NCI-H748 (cell line): ENCODE measurements around the gene DUSP8.
A peak's percentile ranks its signal among the peaks of the same experiment; 100 is the strongest.
"Not testable (repeated sequence)": the region's sequence is repeated elsewhere in the genome, so short reads cannot be mapped to it uniquely, and the experiment has no call there.

Experiments
- DNase-seq: peaks from one replicate; lab custom pipeline; 2025; ENCODE audit not compliant: unreplicated experiment; lab: John Stamatoyannopoulos, UW

DUSP8 gene

GRCh38 chr11:1589191-1589963, 17.3 kb upstream of the DUSP8 start:
- DNase-seq = not testable (repeated sequence)

GRCh38 chr11:1586699-1587098, 14.6 kb upstream of the DUSP8 start:
- no peak for DNase-seq

GRCh38 chr11:1584661-1585370, 12.7 kb upstream of the DUSP8 start, which contains the start of gene KRTAP5-1:
Gene KRTAP5-1 (minus strand): TSS chr11:1585283. CDS start chr11:1585249, 34 bp downstream.
- not testable (repeated sequence) for DNase-seq

- not testable (repeated sequence) for DNase-seq
These were observed 10.8 kb upstream of the DUSP8 start for GRCh38 chr11:1582909-1583308.

- no peak for DNase-seq
These were observed 9.9 kb upstream of the DUSP8 start for GRCh38 chr11:1581976-1582375.

GRCh38 chr11:1576825-1577224, 4.8 kb upstream of the DUSP8 start:
- no peak for DNase-seq

GRCh38 chr11:1575756-1576155, 3.7 kb upstream of the DUSP8 start:
- not testable (repeated sequence) for DNase-seq

- DNase-seq = no peak
These were observed 2.8 kb upstream of the DUSP8 start for GRCh38 chr11:1574933-1575242.

- peak; percentile 78 for DNase-seq
These were observed 2.3 kb upstream of the DUSP8 start for GRCh38 chr11:1574238-1574932.

- DNase-seq = peak; percentile 94
These were observed 1.8 kb upstream of the DUSP8 start for GRCh38 chr11:1573903-1574237.

GRCh38 chr11:1573077-1573902, 1.2 kb upstream of the DUSP8 start:
- peak; percentile 73 for DNase-seq

- DNase-seq = no peak
These were observed 293 bp downstream of the DUSP8 start for GRCh38 chr11:1571760-1572196.

- peak; percentile 67 for DNase-seq
These were observed 943 bp downstream of the DUSP8 start for GRCh38 chr11:1570896-1571759.

- DNase-seq = no peak
These were observed 1.6 kb downstream of the DUSP8 start for GRCh38 chr11:1570531-1570895.

- no peak for DNase-seq
These were observed 2.0 kb downstream of the DUSP8 start for GRCh38 chr11:1570001-1570453.

GRCh38 chr11:1569251-1569780, 2.8 kb downstream of the DUSP8 start:
- DNase-seq = no peak

GRCh38 chr11:1568441-1568911, 3.6 kb downstream of the DUSP8 start:
- peak; percentile 86 for DNase-seq

GRCh38 chr11:1567721-1568100, 4.4 kb downstream of the DUSP8 start:
- DNase-seq = no peak

- DNase-seq = no peak
These were observed 4.9 kb downstream of the DUSP8 start for GRCh38 chr11:1567052-1567720.
